ENCODE results near the gene CFAP300.

The CFAP300 gene

DNA sequence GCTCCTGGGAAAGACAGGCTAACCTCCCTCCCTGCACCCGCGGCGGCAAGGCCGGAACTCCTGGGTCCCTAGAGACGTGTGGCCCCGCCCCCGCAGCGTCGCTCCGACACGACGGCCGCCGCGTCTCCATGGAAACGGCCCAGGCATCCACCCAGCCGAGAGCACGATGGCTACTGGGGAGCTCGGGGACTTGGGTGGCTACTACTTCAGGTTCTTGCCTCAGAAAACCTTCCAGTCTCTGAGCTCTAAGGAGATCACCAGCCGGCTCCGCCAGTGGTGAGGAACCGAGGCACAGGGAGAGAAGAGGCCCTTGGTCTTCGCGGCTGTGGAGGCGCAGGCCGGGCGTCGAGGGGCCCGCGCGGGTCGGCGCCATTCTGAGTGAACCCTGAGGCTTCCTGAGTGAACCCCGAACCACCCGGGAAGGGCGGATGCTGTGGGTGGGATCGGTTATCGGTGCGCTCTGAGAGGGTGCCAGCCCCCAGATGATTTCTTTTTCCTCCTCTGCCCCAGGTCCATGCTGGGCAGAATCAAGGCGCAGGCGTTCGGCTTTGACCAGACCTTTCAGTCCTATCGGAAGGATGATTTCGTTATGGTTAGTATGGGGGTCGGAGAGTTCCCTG, at the start of gene CFAP300:
Gene CFAP300 (plus strand): TSS at position 133 of the 620 bp plus-strand sequence. CDS start 34 bp downstream, at position 167.
- H3K4me3 ChIP-seq (ENCODE audit: low read length): peak within 1 kb of the TSS; percentile 74

GRCh38 chr11:102001657-102002338, 45.4 kb upstream of the CFAP300 start:
- DNase-seq (ENCODE audit: low read depth): peak; percentile 18
- TF ChIP-seq, protein P1, sequence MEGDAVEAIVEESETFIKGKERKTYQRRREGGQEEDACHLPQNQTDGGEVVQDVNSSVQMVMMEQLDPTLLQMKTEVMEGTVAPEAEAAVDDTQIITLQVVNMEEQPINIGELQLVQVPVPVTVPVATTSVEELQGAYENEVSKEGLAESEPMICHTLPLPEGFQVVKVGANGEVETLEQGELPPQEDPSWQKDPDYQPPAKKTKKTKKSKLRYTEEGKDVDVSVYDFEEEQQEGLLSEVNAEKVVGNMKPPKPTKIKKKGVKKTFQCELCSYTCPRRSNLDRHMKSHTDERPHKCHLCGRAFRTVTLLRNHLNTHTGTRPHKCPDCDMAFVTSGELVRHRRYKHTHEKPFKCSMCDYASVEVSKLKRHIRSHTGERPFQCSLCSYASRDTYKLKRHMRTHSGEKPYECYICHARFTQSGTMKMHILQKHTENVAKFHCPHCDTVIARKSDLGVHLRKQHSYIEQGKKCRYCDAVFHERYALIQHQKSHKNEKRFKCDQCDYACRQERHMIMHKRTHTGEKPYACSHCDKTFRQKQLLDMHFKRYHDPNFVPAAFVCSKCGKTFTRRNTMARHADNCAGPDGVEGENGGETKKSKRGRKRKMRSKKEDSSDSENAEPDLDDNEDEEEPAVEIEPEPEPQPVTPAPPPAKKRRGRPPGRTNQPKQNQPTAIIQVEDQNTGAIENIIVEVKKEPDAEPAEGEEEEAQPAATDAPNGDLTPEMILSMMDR (conservative IDR thresholded peaks at IDR 0.05; ENCODE audit: low read length): no peak
- H3K4me3 ChIP-seq (ENCODE audit: low read length): no peak overlapping the region

More for the DNA sequence above, at the start of gene CFAP300:
- peak; percentile 88 for DNase-seq (ENCODE audit: low read depth)
- TF ChIP-seq, protein P1 (conservative IDR thresholded peaks at IDR 0.05; ENCODE audit: low read length): no peak

GRCh38 chr11:102004220-102004619, 43.0 kb upstream of the CFAP300 start:
- DNase-seq (ENCODE audit: low read depth): no peak
- TF ChIP-seq, protein P1 (conservative IDR thresholded peaks at IDR 0.05; ENCODE audit: low read length): no peak
- no peak overlapping the region for H3K4me3 ChIP-seq (ENCODE audit: low read length)

DNA sequence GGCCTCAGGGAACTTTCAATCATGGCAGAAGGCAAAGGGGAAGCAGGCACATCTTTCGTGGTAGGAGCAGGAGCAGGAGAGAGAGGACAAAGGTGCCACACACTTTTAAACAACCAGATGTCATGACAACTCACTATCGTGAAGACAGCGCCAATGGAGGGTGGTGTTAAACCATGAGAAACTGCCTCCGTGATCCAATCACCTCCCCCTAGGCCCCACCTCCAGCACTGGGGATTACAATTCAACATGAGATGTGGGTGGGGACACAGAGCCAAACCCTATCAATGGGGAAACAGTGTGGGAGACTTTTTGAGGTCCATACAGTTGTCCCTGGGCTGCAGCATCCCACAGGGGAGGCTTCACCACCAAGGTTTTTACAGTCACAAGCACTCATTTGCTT, 41.9 kb upstream of the CFAP300 start:
- no peak overlapping the region for H3K4me3 ChIP-seq (ENCODE audit: low read length)
- DNase-seq (ENCODE audit: low read depth): no peak
- TF ChIP-seq, protein P1 (conservative IDR thresholded peaks at IDR 0.05; ENCODE audit: low read length): no peak

DNA sequence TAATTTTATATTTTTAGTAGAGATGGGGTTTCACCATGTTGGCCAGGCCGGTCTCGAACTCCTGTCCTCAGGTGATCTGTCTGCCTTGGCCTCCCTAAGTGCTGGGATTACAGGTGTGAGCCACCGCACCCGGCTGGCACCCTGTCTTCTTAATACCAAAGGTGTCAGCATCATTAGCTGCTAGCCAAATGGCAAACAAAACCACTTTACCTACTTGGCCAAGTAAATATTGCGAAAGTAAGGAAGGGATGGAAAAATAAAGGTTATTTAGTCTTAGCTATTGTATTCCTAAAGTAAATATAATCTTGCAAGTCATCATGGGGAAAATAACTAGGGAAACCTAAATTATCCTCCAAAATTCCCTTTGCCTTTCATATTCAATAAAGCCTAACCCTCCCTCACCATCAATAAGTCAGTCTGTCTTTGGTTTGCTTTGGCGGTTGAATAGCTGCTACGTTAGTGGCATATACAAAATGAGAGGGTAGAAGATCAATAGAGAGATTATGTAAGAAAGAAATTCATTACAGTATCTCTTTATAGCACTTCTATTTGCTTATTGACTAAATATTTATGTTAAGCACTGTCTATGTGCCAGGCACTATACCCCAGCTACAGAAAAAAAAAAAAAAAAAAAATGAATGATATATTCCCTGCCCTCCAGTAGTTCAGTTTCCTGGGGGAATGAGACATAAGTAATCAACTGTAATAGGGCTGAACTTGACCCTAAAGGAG, 40.2 kb upstream of the CFAP300 start:
- TF ChIP-seq, protein P1 (conservative IDR thresholded peaks at IDR 0.05; ENCODE audit: low read length): no peak
- no peak overlapping the region for H3K4me3 ChIP-seq (ENCODE audit: low read length)
- no peak for DNase-seq (ENCODE audit: low read depth)

GRCh38 chr11:102007567-102008437, 39.4 kb upstream of the CFAP300 start:
- no peak overlapping the region for H3K4me3 ChIP-seq (ENCODE audit: low read length)
- peak; percentile 57 for DNase-seq (ENCODE audit: low read depth)
- TF ChIP-seq, protein P1 (conservative IDR thresholded peaks at IDR 0.05; ENCODE audit: low read length): peak; percentile 58

Measured in AG10803 (cell line).